GM12801 (cell line): ENCODE measurements around the gene LIPT2.

ENCODE experiments used
- TF ChIP-seq, protein P1 (sequence below): IDR thresholded peaks from one replicate; pipeline ENCODE4 v1.5.1; 2011; ENCODE audit warnings: control low read depth; ENCODE audit not compliant: insufficient read length; ENCODE audit errors: extremely low read depth

The LIPT2 gene

GRCh38 chr11:74492084-74492483 is 1.4 kb downstream of the LIPT2 start:
- TF ChIP-seq, protein P1, sequence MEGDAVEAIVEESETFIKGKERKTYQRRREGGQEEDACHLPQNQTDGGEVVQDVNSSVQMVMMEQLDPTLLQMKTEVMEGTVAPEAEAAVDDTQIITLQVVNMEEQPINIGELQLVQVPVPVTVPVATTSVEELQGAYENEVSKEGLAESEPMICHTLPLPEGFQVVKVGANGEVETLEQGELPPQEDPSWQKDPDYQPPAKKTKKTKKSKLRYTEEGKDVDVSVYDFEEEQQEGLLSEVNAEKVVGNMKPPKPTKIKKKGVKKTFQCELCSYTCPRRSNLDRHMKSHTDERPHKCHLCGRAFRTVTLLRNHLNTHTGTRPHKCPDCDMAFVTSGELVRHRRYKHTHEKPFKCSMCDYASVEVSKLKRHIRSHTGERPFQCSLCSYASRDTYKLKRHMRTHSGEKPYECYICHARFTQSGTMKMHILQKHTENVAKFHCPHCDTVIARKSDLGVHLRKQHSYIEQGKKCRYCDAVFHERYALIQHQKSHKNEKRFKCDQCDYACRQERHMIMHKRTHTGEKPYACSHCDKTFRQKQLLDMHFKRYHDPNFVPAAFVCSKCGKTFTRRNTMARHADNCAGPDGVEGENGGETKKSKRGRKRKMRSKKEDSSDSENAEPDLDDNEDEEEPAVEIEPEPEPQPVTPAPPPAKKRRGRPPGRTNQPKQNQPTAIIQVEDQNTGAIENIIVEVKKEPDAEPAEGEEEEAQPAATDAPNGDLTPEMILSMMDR = no peak

DNA sequence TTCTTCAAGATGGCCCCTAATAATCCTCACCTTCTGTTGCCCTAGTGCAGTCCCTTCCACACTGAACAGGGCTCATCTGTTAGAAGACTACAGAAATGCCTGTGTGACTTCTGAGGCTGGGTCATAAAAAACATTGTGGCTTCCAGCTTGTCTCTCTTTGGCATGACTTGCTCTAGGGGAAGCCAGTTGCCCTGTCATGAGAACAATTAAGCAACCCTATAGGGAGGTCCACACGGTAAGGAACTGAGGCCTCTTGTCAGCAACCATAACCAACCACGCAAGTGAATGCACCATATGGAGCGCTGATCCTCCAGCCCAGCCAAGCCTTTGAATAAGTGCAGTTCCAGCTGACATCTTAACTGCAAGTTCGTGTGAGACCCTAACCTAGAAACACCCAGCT is 2.6 kb downstream of the LIPT2 start:
- TF ChIP-seq, protein P1 = no peak

- TF ChIP-seq, protein P1 = no peak
Observed at GRCh38 chr11:74487875-74488274, 5.6 kb downstream of the LIPT2 start.

- TF ChIP-seq, protein P1 = no peak
Observed at GRCh38 chr11:74485868-74486267, 7.7 kb downstream of the LIPT2 start.

- TF ChIP-seq, protein P1 = no peak
Observed at GRCh38 chr11:74480688-74481417, 12.7 kb downstream of the LIPT2 start.

DNA sequence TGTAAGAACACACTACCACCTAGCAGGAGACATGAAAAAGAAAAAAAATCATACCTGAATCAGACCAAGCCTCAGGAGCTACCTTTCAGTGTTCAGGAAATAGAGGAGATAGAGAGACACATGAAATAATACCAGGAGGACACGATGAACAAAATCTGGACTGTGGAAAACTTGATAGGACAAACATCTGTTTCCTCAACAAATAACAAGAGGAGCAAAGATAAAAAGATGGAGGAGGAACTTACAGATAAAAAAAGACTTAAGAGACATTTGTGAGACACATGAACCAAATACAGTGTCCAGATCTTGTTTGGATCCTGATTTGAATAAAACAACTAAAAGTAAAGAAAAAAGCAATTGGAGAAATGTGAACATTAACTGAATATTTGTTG is 13.8 kb downstream of the LIPT2 start:
- TF ChIP-seq, protein P1 = no peak

- TF ChIP-seq, protein P1 = no peak
Observed at GRCh38 chr11:74478877-74479731, 14.4 kb downstream of the LIPT2 start.
